ENCODE results near the gene HECTD3. TPM values are rescaled to one million over a fixed set of nuclear protein-coding genes. Genes with fewer than 3 reads are reported as not detected.

Gene HECTD3
- 16.9 and 22.3 TPM in 2 replicates for total RNA-seq

GRCh38 chr1:45010855-45011811 lies at the start of gene HECTD3:
TSS of gene HECTD3 (minus strand) at chr1:45011324. CDS start at chr1:45011257, 67 bp downstream.

GRCh38 chr1:45011837-45012638 lies 914 bp upstream of the HECTD3 start, which contains the start of gene UROD:
TSS of gene UROD (plus strand) at chr1:45012254. CDS start at chr1:45012266, 12 bp downstream.

Other genes starting within 250 kb of the HECTD3 start
- 1,943 and 2,370 TPM in 2 replicates for gene RPS8, start 235.8 kb downstream of the HECTD3 start, total RNA-seq
- gene BEST4, start 223.2 kb downstream of the HECTD3 start, total RNA-seq: 0.32 TPM in 1 of 2 replicates, not detected in the other
- 18.5 and 32.2 TPM in 2 replicates for gene PLK3, start 210.9 kb downstream of the HECTD3 start, total RNA-seq
- not detected in 2 replicates for gene DYNLT4, start 204.0 kb downstream of the HECTD3 start, total RNA-seq
- 8.1 and 8.2 TPM in 2 replicates for gene BTBD19, start 202.8 kb downstream of the HECTD3 start, total RNA-seq
- gene PTCH2, start 168.1 kb downstream of the HECTD3 start, total RNA-seq: 0.30 TPM in 1 of 2 replicates, not detected in the other
- gene EIF2B3, start 24.7 kb downstream of the HECTD3 start, total RNA-seq: 51.0 and 55.5 TPM in 2 replicates
- 223 and 329 TPM in 2 replicates for gene UROD, start 930 bp upstream of the HECTD3 start, total RNA-seq
- gene ZSWIM5, start 195.3 kb upstream of the HECTD3 start, total RNA-seq: 0.30 and 0.32 TPM in 2 replicates

All from epithelial cell of umbilical artery (primary cell).